HuH-7 (cell line): ENCODE results near the gene CHMP5.
A peak's percentile ranks its signal among the peaks of the same experiment; 100 is the strongest.
"Not testable (repeated sequence)": the region's sequence is repeated elsewhere in the genome, so short reads cannot be mapped to it uniquely, and the experiment has no call there.

Source experiments
- DNase-seq: peaks from one replicate; pipeline ENCODE4 v3.0.0; 2011; ENCODE audit warnings: low spot score

CHMP5 gene

DNA sequence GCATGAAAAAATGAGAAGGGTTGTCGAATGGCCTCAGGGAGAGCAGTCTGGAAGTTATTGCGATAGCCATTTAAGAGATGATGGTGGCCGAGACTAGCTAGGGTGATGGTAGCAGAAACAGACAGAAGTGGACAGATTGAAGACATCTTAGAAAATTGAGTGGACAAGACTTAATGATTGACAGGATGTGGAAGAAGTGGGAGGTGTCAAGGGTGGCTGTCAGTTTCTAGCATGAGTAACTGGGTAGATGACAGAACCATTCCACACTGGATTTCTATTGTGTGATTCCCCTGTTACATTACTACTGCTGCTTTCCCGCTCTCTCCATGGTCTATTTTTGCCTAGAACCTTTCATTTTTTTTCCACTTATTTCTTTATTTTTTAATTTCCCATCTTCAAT is 12.6 kb downstream of the CHMP5 start:
- no peak for DNase-seq

DNA sequence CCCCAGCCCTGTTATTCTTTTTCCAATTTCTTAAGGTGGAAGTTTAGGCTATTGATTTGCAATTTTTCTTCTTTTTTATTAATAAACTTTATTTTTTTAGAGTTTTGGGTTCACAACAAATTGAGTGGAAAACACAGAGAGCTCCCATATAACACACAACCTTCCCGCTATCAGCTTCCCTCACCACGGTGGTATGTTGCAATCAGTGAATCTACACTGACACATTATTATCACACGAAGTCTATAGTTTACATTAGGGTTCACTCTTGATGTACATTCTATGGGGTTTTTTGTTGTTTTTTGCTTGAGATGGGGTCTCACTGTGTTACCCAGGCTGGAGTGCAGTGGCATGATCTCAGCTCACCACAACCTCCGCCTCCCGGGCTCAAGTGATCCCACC is 20.7 kb downstream of the CHMP5 start:
- DNase-seq: no peak

DNA sequence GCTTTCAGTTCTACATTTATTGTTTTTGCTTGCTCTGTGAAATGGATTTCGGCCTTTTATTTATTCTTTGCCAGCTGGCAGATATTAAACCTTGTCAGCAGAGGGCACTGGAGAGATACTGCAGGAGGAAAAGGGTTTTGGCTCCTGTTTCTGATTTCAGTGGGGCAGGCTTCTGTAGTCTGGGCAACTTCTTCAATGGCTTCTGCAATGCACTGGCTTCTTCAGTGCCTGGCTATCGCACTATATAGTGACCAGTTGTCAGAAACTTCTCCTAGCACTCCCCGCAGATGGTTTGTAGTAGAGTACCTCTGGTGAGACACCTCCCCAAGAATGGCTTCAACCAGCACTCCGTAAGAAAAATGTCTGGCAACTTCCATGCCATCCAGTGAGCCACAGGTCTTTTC is 22.2 kb downstream of the CHMP5 start:
- peak; percentile 44 for DNase-seq

DNA sequence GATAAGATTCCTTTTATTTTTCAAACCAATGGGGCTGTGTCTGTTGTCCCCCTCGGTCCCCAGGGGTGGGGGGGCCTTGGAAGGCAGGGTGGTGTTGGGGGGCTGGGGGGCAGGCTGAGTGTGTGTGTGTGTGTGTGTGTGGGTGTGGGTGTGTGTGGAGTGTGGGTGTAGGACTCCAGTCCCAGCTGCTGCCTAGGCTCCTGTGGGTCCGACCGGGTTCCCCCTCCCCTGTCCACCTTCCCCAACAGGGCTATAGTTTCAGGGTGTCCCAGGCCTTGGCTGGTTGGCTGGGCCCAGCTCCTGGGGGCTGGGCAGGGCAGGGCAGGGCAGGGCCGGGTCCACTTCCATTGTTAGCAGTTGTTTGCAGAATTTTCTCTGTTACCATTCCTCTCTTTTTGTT is 23.4 kb downstream of the CHMP5 start:
- DNase-seq: no peak

DNA sequence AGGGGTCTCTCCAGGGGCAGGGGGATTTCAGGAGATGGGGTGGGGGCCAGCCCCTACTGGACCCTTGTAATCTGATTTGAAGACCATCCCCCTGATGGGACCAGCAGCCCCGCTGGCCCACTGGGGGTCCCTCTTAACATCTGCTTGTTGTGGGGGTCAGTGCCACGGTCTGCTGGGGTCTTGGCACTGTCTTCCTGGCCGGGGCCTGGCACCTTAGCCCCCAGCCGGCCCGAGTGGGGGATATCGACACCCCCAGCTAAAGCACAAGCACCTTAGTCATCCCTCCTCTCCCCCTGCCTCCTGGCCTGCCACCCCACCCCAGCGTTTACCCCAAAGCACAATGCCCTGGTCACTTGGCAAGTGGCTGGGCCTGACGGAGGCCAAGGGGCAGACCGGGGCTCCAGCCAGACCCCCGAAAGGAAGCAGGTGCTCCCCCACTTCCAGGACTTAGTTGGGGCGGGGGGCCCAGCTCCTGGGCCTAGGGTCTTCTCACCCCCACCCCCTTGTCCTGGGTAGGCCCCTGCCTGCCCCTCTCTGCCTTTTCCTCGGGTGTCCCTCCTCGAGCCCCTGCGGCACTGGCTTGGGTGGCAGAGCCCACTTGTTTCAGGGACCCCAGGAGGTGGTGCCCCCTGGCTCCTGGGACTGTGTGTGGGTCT is 24.1 kb downstream of the CHMP5 start:
- DNase-seq: no peak

DNA sequence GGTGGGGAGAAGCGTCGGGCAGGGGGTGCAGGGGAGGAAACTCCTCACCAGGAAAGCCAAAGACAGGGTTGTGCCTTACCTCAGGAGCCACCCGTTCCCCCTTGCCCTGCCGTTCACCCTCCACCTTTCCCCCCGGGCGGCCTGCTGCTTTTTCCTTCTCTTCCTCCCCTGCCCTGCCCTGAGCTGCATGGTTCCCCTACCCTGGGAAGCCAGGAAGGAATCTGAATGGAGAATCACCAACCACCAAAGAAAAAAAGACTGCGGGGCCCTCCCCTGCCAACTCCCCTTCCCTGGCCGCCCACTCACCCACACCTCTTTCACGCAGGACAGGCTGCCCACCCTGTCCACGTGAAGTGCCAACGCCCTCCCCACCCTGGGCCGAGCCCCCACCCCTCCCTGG is 24.6 kb downstream of the CHMP5 start:
- DNase-seq: no peak

DNA sequence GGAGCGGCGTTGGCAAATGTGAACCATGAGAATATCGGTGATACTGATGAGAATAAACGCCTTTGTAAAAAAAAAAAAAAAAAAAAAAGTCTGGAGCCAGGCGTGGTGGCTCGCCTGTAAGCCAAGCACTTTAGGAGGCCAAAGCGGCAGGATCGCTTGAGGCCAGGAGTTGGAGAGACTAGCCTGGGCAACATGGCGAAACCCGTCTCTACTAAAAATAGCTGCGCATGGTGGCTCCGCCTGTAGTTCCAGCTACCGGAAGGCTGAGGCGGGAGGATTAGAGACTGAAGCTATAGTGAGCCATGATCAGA is 25.0 kb downstream of the CHMP5 start:
- no peak for DNase-seq

DNA sequence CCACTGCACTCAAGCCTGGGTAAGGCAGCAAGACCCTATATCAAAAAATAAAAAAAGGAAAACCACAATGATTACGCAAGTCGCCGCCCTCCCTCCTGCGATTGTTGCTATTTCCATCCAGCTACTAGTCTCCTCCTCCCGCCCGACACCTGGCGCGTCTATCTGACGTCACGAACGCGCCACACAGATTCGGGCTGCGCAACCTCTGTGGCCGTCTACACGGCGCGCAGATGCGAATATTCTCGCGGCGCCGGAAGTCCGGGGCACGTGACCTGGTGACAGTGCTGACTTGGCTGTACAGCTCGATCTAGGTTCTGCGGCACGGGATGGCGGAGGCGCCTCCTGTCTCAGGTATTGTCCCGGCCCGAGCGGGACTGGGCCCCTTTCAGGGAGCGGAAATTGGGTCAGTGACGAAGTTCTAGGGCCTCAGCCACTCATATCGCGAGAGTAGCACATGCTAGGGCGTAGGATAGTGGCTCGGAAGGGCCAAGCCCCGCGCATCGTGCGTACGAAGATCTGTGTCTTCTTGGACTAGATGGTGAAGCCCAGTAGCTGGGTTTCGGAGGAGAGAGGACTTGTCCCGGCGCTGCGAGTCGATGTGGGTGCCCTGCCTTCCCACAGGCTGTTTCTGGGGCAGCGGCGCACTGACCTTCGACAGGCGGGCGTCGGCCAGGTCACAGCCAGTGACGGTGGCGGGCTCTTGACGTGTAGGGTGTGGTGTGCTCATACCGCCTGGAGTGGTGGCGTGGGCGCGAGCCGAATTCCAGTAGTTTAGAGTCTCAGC is 25.6 kb downstream of the CHMP5 start, which contains the start of gene NFX1:
NFX1 (plus strand) TSS at position 270 of the 784 bp plus-strand sequence; CDS start at position 327, 57 bp downstream.
- peak; percentile 82 for DNase-seq

DNA sequence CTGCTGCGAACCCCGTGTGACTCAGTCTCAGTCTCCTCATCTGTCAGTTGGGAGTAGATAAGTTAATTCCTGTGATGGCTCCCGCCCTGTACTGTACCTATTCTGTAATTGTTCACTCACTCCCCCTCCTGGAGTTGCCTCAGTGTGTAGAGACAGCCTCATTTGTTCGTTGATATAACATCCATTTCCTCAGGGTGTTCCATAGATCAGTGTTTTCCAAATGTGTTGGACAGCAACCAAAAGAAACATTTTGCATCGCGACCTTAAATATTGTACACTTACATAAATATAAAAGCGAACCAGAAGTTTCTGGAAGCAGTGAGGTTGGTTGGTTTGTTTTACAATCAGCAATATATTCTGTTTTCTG is 26.2 kb downstream of the CHMP5 start:
- DNase-seq: no peak

DNA sequence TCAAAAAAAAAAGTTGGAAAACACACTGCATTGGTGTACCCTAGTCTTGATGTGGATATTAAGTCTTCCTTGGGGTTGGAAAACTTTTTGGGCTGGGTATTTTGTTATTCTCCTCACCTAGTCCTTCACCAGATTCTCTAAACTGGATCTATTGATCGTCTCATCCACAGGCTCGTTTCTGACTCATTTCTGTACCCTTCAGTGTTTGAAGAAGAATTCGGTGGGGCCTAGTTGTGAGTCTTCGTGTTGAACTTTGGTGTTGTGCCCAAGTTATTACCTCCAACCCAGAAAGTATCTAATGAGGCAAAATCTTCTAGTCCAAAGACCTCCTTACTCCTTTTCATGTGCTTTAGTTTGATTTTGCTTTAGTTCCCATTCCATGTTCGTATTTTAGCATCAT is 27.1 kb downstream of the CHMP5 start:
- no peak for DNase-seq

DNA sequence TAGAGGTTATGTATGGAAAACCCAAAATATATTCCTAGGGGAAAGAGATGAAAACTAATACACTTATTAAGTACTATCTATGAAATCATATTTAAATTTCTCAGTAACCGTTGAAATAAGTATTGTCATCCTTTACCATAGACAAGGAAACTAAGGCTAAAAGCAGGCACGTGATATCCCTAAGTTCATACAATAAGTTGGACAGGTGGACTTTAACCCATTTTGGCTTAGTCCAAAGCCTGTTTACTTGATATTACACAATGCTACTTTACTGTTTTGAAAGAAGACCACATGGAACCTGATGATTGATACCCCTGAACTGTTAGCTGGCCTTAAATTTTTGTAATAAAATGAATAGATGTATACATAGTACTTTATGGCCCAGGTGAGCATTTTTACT is 28.9 kb downstream of the CHMP5 start:
- DNase-seq: peak; percentile 35

DNA sequence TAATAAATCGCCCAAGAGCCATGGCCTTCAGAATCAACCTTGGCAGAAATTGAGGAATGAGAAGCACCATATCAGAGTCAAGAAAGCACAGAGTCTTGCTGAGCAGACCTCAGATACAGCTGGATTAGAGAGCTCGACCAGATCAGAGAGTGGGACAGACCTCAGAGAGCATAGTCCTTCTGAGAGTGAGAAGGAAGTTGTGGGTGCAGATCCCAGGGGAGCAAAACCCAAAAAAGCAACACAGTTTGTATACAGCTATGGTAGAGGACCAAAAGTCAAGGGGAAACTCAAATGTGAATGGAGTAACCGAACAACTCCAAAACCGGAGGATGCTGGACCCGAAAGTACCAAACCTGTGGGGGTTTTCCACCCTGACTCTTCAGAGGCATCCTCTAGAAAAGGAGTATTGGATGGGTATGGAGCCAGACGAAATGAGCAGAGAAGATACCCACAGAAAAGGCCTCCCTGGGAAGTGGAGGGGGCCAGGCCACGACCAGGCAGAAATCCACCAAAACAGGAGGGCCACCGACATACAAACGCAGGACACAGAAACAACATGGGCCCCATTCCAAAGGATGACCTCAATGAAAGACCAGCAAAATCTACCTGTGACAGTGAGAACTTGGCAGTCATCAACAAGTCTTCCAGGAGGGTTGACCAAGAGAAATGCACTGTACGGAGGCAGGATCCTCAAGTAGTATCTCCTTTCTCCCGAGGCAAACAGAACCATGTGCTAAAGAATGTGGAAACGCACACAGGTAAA is 30.0 kb downstream of the CHMP5 start:
- DNase-seq: no peak

DNA sequence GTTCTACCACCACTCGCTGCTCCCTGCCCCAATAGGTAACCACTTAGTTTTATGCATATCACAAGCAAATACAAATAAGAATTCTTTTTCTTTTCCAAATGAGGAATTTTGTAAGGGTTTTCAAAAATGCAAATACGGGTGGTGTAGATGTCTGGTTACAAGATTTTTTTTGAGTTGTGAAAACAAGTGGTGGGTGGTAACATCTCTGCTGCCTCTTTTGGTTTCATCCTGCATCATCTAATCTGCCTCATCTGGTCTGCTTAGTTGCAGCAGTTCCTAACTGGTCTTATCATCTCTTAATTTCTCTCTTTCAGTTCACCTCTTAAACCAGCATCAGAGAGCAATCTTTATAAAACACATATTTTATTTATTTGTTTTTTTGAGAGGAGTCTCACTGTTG is 30.7 kb downstream of the CHMP5 start:
- DNase-seq: no peak

DNA sequence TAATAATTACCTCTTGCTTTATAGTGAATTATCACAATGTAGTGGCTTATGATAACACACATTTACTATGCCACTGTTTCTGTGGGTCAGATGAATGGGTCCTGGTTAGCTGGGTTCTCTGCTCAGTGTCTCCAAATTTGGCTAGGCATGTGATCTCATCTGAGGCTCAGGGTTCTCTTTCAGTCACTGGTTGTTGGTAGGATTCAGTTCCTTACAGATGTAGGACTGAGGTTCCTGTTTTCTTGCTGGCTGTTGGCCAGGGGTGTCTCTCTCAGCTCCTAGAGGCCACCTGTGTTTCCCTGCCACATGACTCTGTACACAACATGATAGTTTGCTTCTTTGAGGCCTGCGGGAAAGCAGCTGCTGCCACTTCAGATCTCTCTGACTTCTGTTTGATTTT is 32.6 kb downstream of the CHMP5 start:
- DNase-seq: no peak

DNA sequence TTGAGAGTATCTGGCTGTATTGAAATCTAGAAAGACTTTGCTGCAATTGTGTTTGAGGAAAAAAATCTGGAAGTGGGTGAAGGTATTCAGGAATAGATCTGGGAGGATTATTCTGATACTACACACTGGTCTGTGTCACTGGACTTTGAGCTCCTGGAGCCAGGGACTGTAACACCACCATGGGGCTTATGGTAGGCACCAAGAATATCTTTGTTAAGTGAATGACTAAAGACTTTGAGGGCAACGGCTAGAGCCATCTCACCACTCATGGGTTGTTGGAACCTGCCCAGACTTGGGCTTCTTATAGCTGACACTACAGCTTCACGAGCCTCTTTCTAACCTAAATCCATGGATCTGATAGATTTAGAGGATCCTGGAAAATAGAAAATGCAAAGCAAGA is 35.7 kb downstream of the CHMP5 start:
- DNase-seq: no peak

DNA sequence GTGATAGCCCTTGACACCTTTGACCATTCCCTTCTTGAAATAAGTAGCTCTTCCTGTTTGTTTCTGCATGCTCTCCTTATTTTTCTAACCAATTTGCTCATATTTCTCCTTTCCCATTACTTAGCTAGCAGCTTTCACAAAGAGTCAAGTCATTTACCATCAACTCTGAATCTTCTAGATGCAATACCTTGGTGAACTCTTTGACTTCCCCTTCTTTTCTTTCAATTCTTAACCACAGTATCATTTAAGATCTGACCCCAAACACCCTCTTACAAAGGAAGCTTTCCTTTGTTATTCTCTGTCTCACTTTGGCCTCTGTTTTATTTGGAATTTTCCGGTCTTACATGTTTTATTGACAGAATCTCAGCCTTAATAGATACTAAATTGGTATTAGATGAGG is 39.5 kb downstream of the CHMP5 start:
- DNase-seq: no peak

DNA sequence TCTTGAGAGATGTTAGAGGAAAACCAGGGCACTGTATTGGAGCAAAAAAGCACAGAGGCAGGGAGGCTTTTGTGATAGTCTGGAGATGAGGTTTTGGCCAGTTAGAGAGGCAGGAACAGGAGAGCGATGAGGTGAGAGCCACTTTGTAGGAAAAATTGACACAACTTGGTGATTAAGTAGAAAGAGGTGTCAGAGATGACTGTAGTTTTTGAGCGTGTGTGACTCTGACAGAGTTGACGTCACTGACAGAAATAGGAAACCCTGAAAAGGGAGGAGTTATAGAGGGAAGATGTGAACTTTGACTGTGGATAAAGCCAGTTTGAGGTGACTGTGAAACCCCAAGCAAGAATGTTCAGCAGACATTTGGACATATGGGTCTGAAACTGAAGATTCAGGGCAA is 41.2 kb downstream of the CHMP5 start:
- DNase-seq: no peak

DNA sequence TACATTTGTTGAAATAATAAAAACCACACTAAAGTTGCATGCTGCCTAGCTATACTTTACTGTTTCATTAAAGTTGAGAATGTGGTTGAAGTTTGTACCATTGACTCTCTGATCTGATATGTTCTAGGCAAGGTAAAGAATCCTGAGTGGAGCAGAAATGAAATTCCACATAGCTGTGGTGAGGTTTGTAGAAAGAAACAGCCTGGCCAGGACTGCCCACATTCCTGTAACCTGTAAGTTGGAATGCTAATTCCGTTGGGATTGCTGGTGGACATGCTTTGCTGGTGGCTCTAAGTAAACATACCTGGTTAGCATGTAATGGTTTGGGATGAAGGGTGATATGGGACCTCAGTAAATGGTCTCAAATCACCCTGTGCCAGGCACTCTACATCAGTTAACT is 42.2 kb downstream of the CHMP5 start:
- DNase-seq: no peak

DNA sequence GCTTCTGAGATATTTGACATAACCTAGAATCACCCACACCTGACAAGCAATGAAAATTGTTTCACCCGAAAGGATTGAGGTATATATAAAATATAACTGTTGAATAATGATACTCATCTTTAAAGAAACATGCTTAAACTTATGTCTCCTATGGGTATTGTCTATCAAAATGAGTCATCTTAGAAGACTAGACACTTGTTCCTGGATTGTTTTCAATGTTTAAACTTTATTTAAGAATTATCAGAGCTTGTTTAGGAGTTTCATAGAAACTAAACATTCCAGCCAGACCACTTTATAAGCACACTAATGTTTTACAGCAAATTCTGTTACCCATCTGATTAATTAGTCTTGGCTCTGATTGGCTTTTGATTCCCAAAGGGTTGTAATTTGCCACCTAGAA is 45.1 kb downstream of the CHMP5 start:
- DNase-seq: no peak

DNA sequence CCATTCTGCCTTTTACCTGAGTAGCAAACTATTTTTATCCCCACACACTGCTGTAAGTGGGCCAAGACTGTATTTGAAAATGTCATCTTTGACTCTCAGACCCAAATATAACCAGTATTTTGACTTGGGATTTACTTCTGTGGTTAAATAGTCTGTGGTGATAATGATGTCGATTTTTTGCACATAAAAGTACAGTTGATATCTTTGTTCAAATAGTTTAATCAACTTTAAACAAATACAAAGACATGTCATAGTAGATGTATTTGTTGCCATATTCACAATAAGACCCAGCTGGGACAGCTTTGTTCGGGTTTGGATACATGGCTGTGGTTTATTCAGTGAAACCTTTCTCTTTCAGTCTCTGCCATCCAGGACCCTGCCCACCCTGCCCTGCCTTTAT is 45.9 kb downstream of the CHMP5 start:
- DNase-seq: no peak

DNA sequence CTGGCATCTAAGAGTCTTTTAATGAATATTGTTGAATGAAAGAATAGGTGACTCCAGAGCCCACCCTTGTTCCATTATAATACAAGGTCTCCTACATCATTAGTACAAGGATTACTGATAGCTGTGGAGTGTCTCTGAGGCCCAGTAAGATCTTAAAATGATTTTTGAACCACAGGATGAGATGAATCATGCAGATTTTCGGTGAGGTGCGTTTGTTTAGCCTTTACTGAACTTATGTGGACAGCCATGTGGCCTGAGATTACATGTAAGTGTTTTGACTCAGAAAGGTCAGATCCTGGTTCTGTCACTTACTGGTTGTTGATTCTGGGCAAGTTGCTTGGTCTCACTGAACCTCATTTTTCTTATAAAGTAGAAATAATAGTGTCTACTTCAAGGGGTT is 47.1 kb downstream of the CHMP5 start:
- DNase-seq: no peak

DNA sequence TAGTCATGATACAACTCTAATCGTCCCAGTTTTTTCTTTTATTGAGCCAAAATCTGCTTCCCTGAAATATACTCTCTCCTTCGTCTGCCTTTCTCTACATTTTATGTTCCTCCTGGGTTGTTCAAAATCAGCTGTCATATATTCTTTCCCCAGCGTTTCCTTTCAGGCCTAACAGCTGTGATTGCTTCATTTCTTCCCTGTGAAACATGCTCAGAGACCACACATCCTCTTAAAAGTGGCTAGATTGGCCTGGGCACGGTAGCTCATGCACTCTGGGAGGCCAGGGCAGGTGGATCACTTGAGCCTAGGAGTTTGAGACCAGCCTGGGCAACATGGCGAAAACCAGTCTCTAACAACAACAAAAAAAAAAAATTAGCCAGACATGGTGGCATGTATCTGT is 50.5 kb downstream of the CHMP5 start:
- no peak for DNase-seq

DNA sequence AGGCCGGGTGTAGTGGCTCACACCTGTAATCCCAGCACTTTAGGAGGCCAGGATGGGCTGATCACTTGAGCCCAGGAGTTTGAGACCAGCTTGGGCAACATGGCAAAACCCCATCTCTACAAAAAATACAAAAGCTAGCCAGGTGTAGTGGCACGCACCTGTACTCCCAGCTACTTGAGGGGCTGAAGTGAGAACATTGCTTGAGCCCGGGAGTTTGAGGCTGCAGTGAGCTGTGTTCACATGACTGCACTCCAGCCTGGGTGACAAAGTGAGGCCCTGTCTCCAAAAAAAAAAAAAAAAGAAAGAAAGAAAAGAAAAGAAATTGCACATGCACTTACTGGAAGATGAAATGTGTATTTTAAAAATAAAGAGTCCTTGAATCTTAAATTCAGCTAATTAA is 52.3 kb downstream of the CHMP5 start:
- DNase-seq: not testable (repeated sequence)
